ENCODE results near the gene LPCAT1.

The LPCAT1 gene

DNA sequence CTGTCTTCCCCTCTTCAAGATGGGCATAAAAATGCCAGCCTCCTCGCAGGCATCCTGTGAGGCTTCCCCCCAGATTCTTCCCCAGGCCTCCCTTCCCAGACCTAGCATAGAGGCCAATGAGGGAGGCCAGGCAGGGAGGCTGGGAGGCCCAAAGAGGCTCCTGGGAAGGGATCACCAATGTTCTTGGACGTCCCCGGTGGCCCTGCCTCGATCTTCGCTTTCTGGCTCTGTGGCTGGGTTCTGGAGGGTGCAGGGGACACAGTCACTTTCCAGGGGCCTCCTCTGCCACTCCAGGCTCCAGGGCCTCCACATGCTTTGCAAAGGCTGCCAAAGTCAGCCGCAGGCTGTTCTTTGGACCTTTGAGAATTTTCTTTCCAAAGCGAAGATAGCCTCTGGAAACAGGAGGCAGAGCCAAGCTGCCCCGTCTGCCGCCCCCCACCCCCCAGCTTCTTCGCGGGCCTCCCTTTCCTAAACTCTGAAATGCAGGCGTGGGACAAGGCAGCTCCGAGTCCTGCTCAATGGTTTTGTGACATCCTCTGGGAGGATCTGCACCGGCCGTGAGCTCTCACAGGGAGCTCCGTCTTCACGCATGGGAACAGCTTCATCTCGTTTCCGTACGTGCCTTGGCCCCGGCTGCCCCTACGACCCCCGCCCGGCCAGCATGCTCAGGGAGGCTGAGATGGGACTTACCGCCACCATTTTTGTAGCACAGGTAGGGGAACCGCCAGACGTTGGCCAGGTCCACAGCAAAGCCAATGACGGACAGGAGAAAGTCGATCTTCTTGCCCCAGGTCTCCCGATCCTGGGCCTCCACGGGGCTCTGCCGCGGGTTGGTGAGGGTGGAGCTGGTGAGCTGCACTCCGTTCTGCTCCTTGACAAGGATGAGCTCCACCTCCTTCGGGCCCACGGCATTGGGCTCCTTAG, 81.3 kb downstream of the LPCAT1 start:
- Mint-ChIP-seq H3K4me1 (peaks cover 5% of the 10 kb centered on the region), H3K4me3 (no peak overlapping the region), H3K27me3 (peaks cover 39% of the 10 kb centered on the region), H3K27ac (no peak overlapping the region), H3K9me3 (peaks cover 6% of the 10 kb centered on the region), H3K36me3 (peaks cover 4% of the 10 kb centered on the region)
- no peak for ATAC-seq (ENCODE audit: low read depth)
- DNase-seq (ENCODE audit: low spot score in 2 of 2): no peak

GRCh38 chr5:1441166-1441865, 82.4 kb downstream of the LPCAT1 start:
- DNase-seq (ENCODE audit: low spot score in 2 of 2): no peak
- Mint-ChIP-seq H3K9me3 (peaks cover 6% of the 10 kb centered on the region), H3K4me3 (no peak overlapping the region), H3K36me3 (peaks cover 6% of the 10 kb centered on the region), H3K4me1 (peaks cover 5% of the 10 kb centered on the region), H3K27me3 (peaks cover 39% of the 10 kb centered on the region), H3K27ac (no peak overlapping the region)
- no peak for ATAC-seq (ENCODE audit: low read depth)

DNA sequence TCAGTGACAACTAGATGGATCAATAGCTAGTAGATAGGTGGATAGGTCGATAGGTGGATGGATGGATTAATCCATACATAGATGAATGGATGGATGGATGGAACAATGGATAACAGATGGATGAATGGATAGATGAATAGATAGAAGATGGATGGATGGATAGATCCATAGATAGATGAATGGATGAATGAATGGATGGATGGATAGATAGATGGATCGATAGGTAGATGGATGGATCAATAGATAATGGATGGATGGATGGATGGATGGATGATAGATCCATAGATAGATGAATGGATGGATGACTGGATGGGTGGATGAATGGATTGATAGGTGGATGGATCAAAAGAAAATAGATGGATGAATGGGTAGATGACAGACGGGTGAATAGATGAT, 83.7 kb downstream of the LPCAT1 start:
- H3K4me1 Mint-ChIP-seq: peaks cover 5% of the 10 kb centered on the region
- peaks cover 6% of the 10 kb centered on the region for H3K36me3 Mint-ChIP-seq
- H3K27ac Mint-ChIP-seq: no peak overlapping the region
- peaks cover 6% of the 10 kb centered on the region for H3K9me3 Mint-ChIP-seq
- no peak for ATAC-seq (ENCODE audit: low read depth)
- H3K27me3 Mint-ChIP-seq: peaks cover 38% of the 10 kb centered on the region
- DNase-seq (ENCODE audit: low spot score in 2 of 2): no peak
- no peak overlapping the region for H3K4me3 Mint-ChIP-seq

DNA sequence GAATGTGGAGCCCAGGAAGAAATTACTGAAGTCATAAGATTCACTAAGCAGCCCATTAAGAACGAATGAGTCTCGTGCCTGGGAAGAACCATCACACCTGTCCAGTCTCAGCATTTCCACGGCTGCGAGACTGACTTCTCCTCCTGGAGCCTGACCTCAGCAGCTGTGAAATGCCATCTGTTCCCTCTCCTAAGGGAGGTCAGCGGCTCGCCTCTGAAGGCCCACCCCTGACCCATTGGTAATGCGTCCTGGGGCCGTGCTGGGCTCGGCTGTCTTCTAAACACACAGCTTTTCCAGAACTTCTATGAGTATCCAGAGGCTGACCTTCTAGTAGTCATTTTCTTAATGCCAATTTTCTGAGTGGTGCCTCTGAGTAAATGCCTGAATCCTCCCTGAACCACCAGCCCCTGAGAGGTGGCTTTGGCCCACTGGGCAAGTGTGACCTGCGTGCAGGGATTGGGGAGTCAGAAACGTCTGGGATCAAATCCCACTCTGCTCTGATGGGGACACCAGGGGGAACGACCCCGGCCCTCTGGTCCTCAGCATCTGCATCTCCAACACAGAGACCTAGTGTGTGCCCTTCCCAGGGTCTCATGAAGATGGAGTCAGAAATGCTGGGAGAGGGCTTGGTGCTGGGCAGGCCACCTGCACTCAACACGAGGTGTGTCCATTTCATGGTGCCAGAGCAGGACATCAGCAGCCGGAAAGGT, 84.2 kb downstream of the LPCAT1 start:
- ATAC-seq (ENCODE audit: low read depth) (no peak), DNase-seq (ENCODE audit: low spot score in 2 of 2) (no peak)
- Mint-ChIP-seq H3K27me3 (peaks cover 36% of the 10 kb centered on the region), H3K9me3 (peaks cover 6% of the 10 kb centered on the region), H3K4me1 (peaks cover 5% of the 10 kb centered on the region), H3K4me3 (no peak overlapping the region), H3K36me3 (peaks cover 6% of the 10 kb centered on the region), H3K27ac (no peak overlapping the region)

GRCh38 chr5:1438871-1439270, 84.9 kb downstream of the LPCAT1 start:
- ATAC-seq (ENCODE audit: low read depth): no peak
- Mint-ChIP-seq H3K9me3 (peaks cover 6% of the 10 kb centered on the region), H3K27ac (no peak overlapping the region), H3K27me3 (peaks cover 31% of the 10 kb centered on the region), H3K4me3 (no peak overlapping the region), H3K36me3 (peaks cover 6% of the 10 kb centered on the region), H3K4me1 (peaks cover under 1% of the 10 kb centered on the region)
- DNase-seq (ENCODE audit: low spot score in 2 of 2): no peak

GRCh38 chr5:1437876-1438559, 85.7 kb downstream of the LPCAT1 start:
- peaks cover 32% of the 10 kb centered on the region for H3K27me3 Mint-ChIP-seq
- no peak for DNase-seq (ENCODE audit: low spot score in 2 of 2)
- no peak overlapping the region for H3K4me3 Mint-ChIP-seq
- peaks cover 6% of the 10 kb centered on the region for H3K36me3 Mint-ChIP-seq
- H3K9me3 Mint-ChIP-seq: peaks cover 9% of the 10 kb centered on the region
- H3K4me1 Mint-ChIP-seq: no peaks in the 10 kb centered on the region
- no peak for ATAC-seq (ENCODE audit: low read depth)
- no peak overlapping the region for H3K27ac Mint-ChIP-seq

- ATAC-seq (ENCODE audit: low read depth): no peak
- Mint-ChIP-seq H3K4me3 (no peak overlapping the region), H3K27me3 (peaks cover 30% of the 10 kb centered on the region), H3K4me1 (no peaks in the 10 kb centered on the region), H3K27ac (no peak overlapping the region), H3K9me3 (peaks cover 9% of the 10 kb centered on the region), H3K36me3 (peaks cover 6% of the 10 kb centered on the region)
- no peak for DNase-seq (ENCODE audit: low spot score in 2 of 2)
These were observed 86.4 kb downstream of the LPCAT1 start for GRCh38 chr5:1437226-1437829.

- H3K4me1 Mint-ChIP-seq: no peaks in the 10 kb centered on the region
- H3K9me3 Mint-ChIP-seq: peaks cover 9% of the 10 kb centered on the region
- no peak overlapping the region for H3K27ac Mint-ChIP-seq
- DNase-seq (ENCODE audit: low spot score in 2 of 2) (no peak), ATAC-seq (ENCODE audit: low read depth) (no peak)
- H3K36me3 Mint-ChIP-seq: peaks cover 6% of the 10 kb centered on the region
- H3K4me3 Mint-ChIP-seq: no peak overlapping the region
- peaks cover 28% of the 10 kb centered on the region for H3K27me3 Mint-ChIP-seq
These were observed 87.1 kb downstream of the LPCAT1 start for GRCh38 chr5:1436681-1437080.

DNA sequence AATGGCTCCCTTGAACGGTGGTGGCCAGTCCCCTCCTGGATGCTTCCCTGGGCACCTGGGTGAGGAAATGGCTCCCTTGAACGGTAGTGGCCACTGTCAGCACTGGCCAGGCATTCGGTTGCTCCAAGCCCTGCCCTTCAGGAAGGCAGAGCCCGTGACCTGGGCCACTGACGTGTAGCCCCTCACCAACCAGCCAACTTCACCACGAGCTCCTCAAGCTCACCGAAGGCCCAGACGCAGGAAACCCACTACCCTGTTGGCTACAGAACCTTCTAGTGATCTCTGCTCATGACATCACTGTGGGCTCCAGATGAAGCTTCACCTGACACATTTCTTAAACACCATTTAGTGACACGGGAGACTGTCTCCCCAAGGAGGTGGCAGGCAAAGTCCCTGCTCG, 87.7 kb downstream of the LPCAT1 start:
- DNase-seq (ENCODE audit: low spot score in 2 of 2): no peak
- Mint-ChIP-seq H3K36me3 (peaks cover 6% of the 10 kb centered on the region), H3K27me3 (peaks cover 24% of the 10 kb centered on the region), H3K27ac (no peak overlapping the region), H3K9me3 (peaks cover 9% of the 10 kb centered on the region), H3K4me3 (no peak overlapping the region), H3K4me1 (no peaks in the 10 kb centered on the region)
- ATAC-seq (ENCODE audit: low read depth): no peak

DNA sequence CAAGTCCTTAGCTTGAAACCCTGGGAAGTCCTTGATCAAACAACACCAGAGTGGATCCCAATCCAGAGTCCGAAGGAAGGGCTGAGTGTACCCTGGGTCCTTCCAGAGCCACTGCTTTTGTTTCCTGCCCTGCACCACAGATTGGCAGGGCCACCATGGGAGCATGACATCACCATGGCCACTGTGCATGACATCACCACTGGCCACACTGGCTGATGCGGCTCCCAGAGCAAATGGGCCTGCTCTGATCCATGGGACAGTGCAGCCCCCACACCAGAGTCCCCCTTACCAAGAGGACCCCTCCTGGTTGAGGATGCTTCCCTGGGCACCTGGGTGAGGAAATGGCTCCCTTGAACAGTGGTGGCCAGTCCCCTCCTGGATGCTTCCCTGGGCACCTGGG, 88.4 kb downstream of the LPCAT1 start:
- H3K27ac Mint-ChIP-seq: no peak overlapping the region
- peaks cover 19% of the 10 kb centered on the region for H3K27me3 Mint-ChIP-seq
- no peaks in the 10 kb centered on the region for H3K4me1 Mint-ChIP-seq
- no peak overlapping the region for H3K4me3 Mint-ChIP-seq
- peaks cover 6% of the 10 kb centered on the region for H3K36me3 Mint-ChIP-seq
- DNase-seq (ENCODE audit: low spot score in 2 of 2) (no peak), ATAC-seq (ENCODE audit: low read depth) (no peak)
- H3K9me3 Mint-ChIP-seq: peaks cover 7% of the 10 kb centered on the region

DNA sequence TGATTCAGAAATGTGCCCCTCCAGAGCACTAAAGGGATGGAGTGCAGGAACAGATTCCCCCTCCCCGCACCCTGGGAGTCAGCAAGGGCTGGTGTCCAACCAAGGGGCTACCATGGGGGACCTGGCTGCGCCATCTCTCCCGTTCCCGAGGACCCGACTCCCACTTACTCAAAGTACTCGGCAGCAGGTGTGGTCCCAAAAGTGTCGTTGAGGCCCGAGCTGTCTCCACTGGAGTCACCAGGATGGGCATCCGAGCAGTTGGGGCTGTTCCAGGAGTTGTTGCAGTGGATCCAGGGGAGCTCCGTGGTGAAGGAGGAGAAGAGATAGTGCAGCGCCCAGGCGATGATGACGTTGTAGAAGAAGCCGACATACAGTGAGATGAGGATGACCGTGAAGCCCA, 91.5 kb downstream of the LPCAT1 start:
- DNase-seq (ENCODE audit: low spot score in 2 of 2) (no peak), ATAC-seq (ENCODE audit: low read depth) (no peak)
- Mint-ChIP-seq H3K27me3 (peaks cover 11% of the 10 kb centered on the region), H3K36me3 (peaks cover 3% of the 10 kb centered on the region), H3K4me3 (no peak overlapping the region), H3K4me1 (no peaks in the 10 kb centered on the region), H3K27ac (no peak overlapping the region), H3K9me3 (peaks cover 12% of the 10 kb centered on the region)

DNA sequence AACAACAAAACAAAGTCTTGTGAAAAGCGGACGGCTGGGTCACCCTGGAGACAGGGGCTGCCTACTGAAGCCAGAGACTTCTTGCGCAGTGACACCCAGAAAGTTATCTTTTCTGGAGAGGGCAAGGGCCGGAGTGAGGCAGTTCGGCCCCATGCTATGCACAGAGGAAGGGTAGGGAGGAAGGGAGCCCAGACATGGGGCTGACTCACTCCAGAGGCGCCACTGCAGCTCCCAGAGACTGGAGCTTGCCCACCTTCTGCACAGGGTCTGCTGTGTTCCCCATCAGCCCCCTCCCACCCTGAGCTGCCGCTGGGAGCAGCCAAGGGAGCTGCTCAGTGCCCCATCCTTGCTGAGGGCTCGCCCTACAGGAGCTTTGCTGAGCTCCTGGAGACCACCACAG, 91.9 kb downstream of the LPCAT1 start:
- Mint-ChIP-seq H3K27me3 (peaks cover 9% of the 10 kb centered on the region), H3K9me3 (peaks cover 14% of the 10 kb centered on the region), H3K27ac (no peak overlapping the region), H3K4me1 (no peaks in the 10 kb centered on the region), H3K36me3 (peaks cover 2% of the 10 kb centered on the region), H3K4me3 (no peak overlapping the region)
- DNase-seq (ENCODE audit: low spot score in 2 of 2) (no peak), ATAC-seq (ENCODE audit: low read depth) (no peak)

GRCh38 chr5:1431021-1431811, 92.5 kb downstream of the LPCAT1 start:
- Mint-ChIP-seq H3K4me1 (no peaks in the 10 kb centered on the region), H3K4me3 (no peak overlapping the region), H3K9me3 (peaks cover 18% of the 10 kb centered on the region), H3K27ac (no peak overlapping the region), H3K27me3 (peaks cover 9% of the 10 kb centered on the region), H3K36me3 (peaks cover 6% of the 10 kb centered on the region)
- DNase-seq (ENCODE audit: low spot score in 2 of 2) (no peak), ATAC-seq (ENCODE audit: low read depth) (no peak)
